Motor neuron (in vitro differentiated cells): ENCODE results near the gene NAA25. TPM values are rescaled to one million over a fixed set of nuclear protein-coding genes. Genes with fewer than 3 reads are reported as not detected.

ENCODE experiments used
- ATAC-seq, 8 experiments: fragments of 200-7000 bp; cut with Tn5 transposase; replicated peaks in 6 of 8; 2 replicates each; pipeline ENCODE4 v1.8.0; 2021; ENCODE audit warnings: mild to moderate bottlenecking in 8 of 8, moderate library complexity in 8 of 8
- H3K27ac ChIP-seq, 2 donors: fragments of 250-450 bp; sonication (Bioruptor Pico); 2 replicates each; pipeline ENCODE4 v1.9.0; 2021; ENCODE audit warnings: antibody characterized with exemption in 2 of 2, mild to moderate bottlenecking in 2 of 2, moderate library complexity in 1 of 2
- H3K4me1 ChIP-seq, 2 donors: fragments of 250-450 bp; sonication (Bioruptor Pico); replicated peaks in 1 of 2; 2 replicates each; pipeline ENCODE4 v1.6.1; 2021; ENCODE audit warnings: antibody characterized with exemption in 2 of 2, mild to moderate bottlenecking in 2 of 2, moderate library complexity in 1 of 2
- H3K4me3 ChIP-seq, 5 donors: fragments of 250-450 bp; sonication (Bioruptor Pico); 2 replicates each; pipeline ENCODE4 v1.9.0; 2021; ENCODE audit warnings: antibody characterized with exemption in 5 of 5, mild to moderate bottlenecking in 5 of 5, moderate library complexity in 4 of 5
- WGBS, 10 experiments: fragments of 450-650 bp; shearing (Covaris generic); methylation state at CpG; one replicate each; pipeline ENCODE4 v1.0.0; 2022; 5-methylcytosine and 5-hydroxymethylcytosine counted together
- in situ Hi-C, 9 experiments: fragments of 400-800 bp; cut with MboI; loops; one replicate each; pipeline ENCODE4 v1.15.0; 2021; ENCODE audit warnings: low sequenced_read_pairs in 9 of 9, low pct_unique_long_range_greater_than_20kb in 2 of 9; ENCODE audit not compliant: unreplicated experiment in 9 of 9
- total RNA-seq, 8 experiments: library from RNA; unstranded; fragments of 300-600 nt; gene quantifications; 2 replicates each; pipeline versions ENCODE4 v1.2.3 to v1.2.4, GENCODE V29; 2022

NAA25 gene
- total RNA-seq: 10 to 100 TPM; 18.5 to 49.3 (median 24.7) TPM

DNA sequence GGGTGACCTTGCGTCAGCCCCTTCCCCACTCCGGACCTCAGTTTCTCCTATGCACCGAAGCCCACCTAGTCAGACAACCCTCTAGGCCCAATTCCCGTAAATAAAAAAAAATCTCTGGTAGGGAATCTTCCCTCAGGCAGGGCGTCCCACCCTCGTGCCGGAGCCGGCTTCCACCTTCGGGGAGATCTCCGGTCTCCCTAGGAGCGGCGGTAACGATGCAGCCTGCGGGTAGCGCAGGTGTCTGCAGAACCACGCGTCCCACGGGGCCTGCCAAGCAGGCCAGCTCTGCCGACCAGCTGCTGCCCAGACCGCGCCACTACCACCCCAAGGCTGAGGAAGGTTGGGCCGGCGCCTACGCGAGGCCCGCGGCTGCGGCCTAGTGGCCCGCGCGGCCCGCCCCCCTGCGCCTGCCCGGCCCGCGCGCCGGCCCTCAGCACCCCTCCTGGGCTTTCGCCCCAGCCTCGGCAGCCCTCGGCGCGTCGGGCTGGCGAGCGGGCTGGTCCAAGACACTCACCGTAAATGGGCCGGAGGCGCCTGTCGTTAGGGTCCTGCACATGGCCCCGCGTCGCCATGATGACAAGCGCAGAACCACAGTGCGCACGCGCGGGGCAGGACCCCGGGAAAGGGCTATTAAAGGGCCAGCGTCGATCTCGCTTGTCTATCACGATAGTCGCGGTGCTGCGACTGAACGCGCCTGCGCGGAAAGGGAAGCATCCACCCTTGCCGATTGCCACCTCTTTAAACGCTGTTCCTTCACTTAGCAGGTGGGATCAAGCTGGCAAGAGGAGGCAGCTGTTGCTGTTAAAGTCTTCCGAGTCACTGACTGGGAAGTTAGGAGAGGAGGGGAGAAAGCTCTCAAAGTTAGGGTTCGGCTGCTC, at the start of gene NAA25:
Gene NAA25, minus strand, starts transcription at position 582 of the 878 bp plus-strand sequence. Its CDS starts 10 bp downstream, at position 572.
- 0 to 7% (median 0%) methylated on average over 1 to 25 of the region's 74 CpGs; no CpG with 5 or more reads in 5 of the 10 experiments for WGBS, 10 experiments
- ATAC-seq: peak; percentile 82 to 92 (median 88)

DNA sequence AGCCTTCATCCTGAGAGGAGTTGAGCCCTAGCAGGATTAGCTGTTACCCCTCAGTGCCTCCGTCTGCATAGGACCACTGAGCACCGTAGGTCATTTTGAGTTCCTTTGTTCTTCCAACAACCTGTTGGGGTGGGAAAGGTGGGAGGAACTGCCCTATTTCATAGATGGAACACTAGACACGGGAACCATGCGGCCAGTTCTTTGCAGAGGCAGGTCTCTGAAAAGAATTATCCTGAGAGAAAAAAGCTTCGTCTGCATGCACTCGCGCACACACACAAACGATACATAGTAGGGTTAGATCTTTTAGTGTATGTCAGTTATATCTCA, 45.3 kb upstream of the NAA25 start:
- 85 to 100% (median 92%) methylated on average over 1 to 7 of the region's 8 CpGs; no CpG with 5 or more reads in 3 of the 10 experiments for WGBS, 10 experiments
- Histone ChIP-seq H3K4me3 (no peak overlapping the region), H3K4me1 (no peaks in the 10 kb centered on the region), H3K27ac (no peak overlapping the region)
- no peak for ATAC-seq
- in situ Hi-C loops: no loop called here

More for the DNA sequence above, at the start of gene NAA25:
- Histone ChIP-seq H3K4me3 (peak within 1 kb of the TSS; percentile 65 to 82 (median 74)), H3K27ac (peak within 1 kb of the TSS; percentile 72 to 84), H3K4me1 (peaks cover 18 to 26% of the 10 kb centered on the region in 2 donors)
- in situ Hi-C loops: no loop called here

DNA sequence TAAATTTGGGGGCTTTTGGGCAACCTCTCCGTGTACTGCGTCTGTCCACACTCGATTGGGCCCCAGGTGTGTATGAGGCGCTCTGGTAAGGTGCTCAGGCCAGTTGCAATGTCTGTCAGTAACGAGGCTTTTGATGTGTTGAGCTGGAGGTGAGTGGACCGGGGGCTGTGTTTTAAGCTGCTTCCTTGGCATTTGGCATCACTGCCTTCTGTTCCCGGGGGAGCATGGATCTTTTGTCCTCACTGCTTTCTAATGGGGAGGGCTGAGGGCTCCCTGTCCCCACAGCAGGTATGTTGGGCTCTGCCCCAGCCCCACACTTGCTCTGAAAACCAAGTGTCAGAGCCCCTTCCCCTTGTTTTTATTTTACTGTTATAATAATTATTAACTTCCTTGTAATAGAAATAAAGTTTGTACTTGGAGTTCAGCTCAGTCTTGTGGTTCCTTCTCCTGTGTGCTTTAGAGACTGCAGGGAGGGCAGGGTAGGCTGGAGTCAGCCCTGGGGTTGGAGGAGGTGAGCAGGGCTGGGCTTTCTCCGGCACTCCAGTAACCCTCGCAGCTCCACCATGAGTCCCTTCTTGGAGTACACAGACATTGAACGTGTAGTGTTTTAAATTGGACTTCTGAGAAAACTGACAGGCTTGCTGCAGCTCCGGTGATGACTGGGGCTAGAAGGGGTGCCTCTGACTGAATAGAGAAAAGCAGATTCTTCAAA, 44.8 kb upstream of the NAA25 start:
- no peaks in the 10 kb centered on the region for H3K4me1 ChIP-seq
- H3K27ac ChIP-seq: no peak overlapping the region
- in situ Hi-C loops: no loop called here
- H3K4me3 ChIP-seq: no peak overlapping the region
- whole genome bisulfite sequencing, 10 experiments: 50 to 96% (median 70%) methylated on average over 1 to 7 of the region's 11 CpGs; no CpG with 5 or more reads in 3 of the 10 experiments
- ATAC-seq: peak in 1 of 8 experiments; percentile 19

DNA sequence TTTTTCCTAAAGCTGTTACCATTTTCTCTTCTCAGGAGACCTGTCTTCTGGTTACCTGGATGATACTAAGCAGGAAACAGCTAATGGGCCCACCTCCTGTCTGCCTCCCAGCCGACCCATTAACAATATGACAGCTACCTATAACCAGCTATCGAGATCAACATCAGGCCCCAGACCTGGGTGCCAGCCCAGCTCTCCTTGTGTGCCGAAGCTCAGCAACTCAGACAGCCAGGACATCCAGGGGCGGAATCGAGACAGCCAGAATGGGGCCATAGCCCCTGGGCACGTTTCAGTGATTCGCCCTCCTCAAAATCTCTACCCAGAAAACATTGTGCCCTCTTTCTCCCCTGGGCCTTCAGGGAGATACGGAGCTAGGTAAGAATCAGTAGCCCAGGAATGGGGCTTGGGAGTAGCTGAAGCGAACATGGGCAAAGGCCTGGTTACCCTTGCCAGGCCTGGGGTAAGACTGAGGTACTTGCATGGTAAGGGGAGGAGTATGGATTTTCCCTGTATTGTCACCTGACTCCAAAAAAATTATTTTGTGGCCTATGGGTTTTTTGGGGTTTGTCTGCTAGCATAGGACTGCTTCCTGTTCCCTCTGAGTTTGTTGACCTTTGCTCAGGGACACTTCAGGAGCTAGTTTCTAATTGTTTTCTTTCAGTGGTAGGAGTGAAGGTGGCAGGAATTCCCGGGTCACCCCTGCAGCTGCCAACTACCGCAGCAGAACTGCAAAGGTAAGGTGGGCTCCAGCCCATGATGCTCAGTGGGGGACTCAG, 43.4 kb upstream of the NAA25 start:
- Histone ChIP-seq H3K27ac (no peak overlapping the region), H3K4me1 (no peaks in the 10 kb centered on the region), H3K4me3 (no peak overlapping the region)
- in situ Hi-C loops: no loop called here
- ATAC-seq: no peak
- WGBS, 10 experiments: 80 to 100% (median 92%) methylated on average over 1 to 8 of the region's 11 CpGs; no CpG with 5 or more reads in 2 of the 10 experiments

DNA sequence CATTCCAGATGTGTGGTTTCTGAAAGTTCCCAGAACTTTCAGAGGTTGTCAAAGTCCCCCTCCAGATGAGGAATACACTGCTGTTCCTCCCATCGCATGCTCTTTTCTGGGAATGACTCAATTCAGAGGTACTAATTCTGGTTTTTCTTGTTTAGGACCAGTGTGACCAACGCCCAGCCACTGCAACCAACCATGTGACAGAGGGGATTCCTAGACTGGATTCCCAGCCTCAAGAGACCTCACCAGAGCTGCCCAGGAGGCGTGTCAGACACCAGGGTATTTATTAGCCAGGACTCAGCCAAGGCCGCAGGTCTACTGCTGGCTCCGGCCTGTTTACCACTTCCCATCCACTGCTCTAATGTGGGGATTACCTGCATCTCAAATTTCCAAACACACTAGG, 41.0 kb upstream of the NAA25 start:
- Histone ChIP-seq H3K4me1 (no peaks in the 10 kb centered on the region), H3K4me3 (no peak overlapping the region), H3K27ac (no peak overlapping the region)
- in situ Hi-C loops: no loop called here
- peak in 2 of 8 experiments; percentile 52 to 77 for ATAC-seq
- WGBS, 10 experiments: 60 to 100% (median 90%) methylated on average over 1 to 5 of the region's 5 CpGs; no CpG with 5 or more reads in 3 of the 10 experiments

DNA sequence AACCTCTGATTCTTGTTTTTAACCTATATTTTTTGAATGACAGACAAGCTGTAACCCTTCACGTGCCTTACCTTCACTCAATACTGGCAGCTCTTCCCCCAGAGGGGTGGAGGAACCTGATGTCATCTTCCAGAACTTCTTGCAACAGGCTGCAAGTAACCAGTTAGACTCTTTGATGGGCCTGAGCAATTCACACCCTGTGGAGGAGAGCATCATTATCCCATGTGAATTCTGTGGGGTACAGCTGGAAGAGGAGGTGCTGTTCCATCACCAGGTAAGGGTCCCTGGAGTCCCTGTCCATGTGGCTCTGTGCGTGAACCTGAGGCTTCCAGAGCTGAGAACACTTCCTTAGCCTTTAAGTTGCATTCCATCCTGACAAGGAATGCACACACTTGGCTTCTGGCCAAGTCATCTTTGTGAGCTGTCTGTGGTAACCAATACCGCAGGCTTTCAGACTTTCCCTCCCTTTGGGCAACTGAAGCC, 39.5 kb upstream of the NAA25 start:
- no peak overlapping the region for H3K4me3 ChIP-seq
- H3K27ac ChIP-seq: no peak overlapping the region
- in situ Hi-C loops: no loop called here
- no peaks in the 10 kb centered on the region for H3K4me1 ChIP-seq
- peak in 2 of 8 experiments; percentile 45 to 58 for ATAC-seq
- WGBS, 10 experiments: 81 to 100% (median 93%) methylated on average over 1 to 3 of the region's 3 CpGs; no CpG with 5 or more reads in 3 of the 10 experiments

DNA sequence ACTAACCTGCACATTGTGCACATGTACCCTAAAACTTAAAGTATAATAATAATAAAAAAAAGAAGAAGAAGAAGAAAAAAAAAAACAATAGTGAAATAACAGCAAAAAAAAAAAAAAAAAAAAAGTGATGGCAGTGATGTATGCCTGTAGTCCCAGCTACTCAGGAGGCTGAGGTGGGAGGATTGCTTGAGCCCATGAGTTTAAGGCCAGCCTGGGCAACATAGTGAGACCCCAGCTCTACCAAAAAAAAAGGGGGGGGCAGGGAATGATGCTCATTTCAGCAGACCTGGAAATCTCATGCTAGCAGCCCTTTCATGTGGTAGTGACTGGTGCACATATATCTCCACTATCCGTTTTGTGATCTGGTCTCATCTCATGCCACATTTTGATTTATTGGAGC, 37.5 kb upstream of the NAA25 start:
- H3K4me1 ChIP-seq: no peaks in the 10 kb centered on the region
- no peak overlapping the region for H3K27ac ChIP-seq
- H3K4me3 ChIP-seq: no peak overlapping the region
- in situ Hi-C loops: no loop called here
- 83 to 100% (median 86%) methylated on average over 1 of the region's 1 CpG; no CpG with 5 or more reads in 5 of the 10 experiments for WGBS, 10 experiments
- ATAC-seq: no peak

DNA sequence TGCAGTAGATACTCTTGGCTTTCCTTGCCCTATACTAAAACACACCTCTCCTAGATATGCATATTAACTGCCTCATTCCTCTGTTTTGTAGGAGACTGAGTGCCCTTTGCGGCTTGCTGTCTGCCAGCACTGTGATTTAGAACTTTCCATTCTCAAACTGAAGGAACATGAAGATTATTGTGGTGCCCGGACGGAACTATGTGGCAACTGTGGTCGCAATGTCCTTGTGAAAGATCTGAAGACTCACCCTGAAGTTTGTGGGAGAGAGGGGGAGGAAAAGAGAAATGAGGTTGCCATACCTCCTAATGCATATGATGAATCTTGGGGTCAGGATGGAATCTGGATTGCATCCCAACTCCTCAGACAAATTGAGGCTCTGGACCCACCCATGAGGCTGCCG, 32.1 kb upstream of the NAA25 start:
- Histone ChIP-seq H3K27ac (no peak overlapping the region), H3K4me1 (no peaks in the 10 kb centered on the region), H3K4me3 (no peak overlapping the region)
- WGBS, 10 experiments: 83 to 100% (median 95%) methylated on average over 1 to 4 of the region's 5 CpGs
- in situ Hi-C loops: no loop called here
- no peak for ATAC-seq

DNA sequence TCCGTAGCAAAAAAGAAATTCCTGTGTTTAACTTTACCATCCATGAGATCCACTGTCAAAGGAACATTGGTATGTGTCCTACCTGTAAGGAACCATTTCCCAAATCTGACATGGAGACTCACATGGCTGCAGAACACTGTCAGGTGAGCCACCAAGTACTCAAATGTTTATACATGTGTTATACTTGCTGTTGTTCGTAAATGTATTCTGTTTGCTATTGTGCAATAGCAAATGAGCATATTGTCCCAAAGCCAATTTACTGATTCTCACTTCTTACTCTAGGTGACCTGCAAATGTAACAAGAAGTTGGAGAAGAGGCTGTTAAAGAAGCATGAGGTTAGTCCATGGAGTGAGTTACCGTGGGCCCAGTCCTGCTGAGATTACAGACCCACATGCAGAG, 26.1 kb upstream of the NAA25 start:
- WGBS, 10 experiments: 39 to 100% (median 86%) methylated on average over 1 to 3 of the region's 3 CpGs; no CpG with 5 or more reads in 2 of the 10 experiments
- ATAC-seq: no peak
- no peak overlapping the region for H3K27ac ChIP-seq
- in situ Hi-C loops: no loop called here
- H3K4me3 ChIP-seq: no peak overlapping the region
- no peaks in the 10 kb centered on the region for H3K4me1 ChIP-seq

DNA sequence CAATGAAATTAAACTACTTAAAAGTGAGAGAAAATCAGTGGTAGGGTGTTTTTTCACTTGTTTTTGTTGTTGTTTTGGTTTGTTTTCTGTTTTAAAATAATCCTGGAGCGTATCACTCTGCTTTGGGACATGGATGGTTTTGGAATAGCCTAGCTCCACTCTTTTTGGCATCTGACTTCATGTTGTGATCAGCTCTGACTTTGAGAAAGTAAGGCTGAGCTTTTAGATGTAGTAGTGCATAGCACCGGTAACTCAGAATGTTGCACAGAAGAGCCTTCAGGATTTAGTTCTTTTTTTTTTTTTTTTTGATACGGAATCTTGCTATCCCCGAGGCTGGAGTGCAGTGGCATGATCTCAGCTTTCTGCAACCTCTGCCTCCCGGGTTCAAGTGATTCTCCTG, 24.8 kb upstream of the NAA25 start:
- H3K4me1 ChIP-seq: no peaks in the 10 kb centered on the region
- no peak for ATAC-seq
- no peak overlapping the region for H3K27ac ChIP-seq
- WGBS, 10 experiments: 63 to 100% (median 95%) methylated on average over 1 to 5 of the region's 5 CpGs; no CpG with 5 or more reads in 1 of the 10 experiments
- in situ Hi-C loops: no loop called here
- H3K4me3 ChIP-seq: no peak overlapping the region

DNA sequence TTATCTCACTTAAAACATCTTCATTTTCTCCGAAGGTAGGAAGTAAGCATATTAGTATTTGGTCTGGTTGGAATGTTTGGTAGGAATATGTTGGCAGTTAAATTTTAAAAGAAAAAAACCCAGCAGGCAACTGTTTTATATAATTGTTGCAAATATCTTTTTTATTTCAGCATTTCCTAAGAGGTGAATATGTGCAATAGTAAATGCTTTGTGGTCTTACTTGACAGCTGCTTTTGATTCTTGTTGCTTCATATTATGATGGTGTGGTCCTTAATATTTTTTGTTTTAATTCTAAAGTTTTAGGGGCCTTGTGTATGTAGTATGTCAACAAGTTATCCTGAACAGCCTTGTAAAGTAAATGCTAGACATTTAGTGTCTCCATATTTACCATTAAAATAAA, 23.1 kb upstream of the NAA25 start:
- in situ Hi-C loops: no loop called here
- WGBS, 10 experiments: 18 to 100% (median 78%) methylated on average over 1 of the region's 1 CpG; no CpG with 5 or more reads in 4 of the 10 experiments
- Histone ChIP-seq H3K4me3 (no peak overlapping the region), H3K27ac (no peak overlapping the region), H3K4me1 (peaks cover under 1 to 3% of the 10 kb centered on the region in 2 donors)
- ATAC-seq: no peak

DNA sequence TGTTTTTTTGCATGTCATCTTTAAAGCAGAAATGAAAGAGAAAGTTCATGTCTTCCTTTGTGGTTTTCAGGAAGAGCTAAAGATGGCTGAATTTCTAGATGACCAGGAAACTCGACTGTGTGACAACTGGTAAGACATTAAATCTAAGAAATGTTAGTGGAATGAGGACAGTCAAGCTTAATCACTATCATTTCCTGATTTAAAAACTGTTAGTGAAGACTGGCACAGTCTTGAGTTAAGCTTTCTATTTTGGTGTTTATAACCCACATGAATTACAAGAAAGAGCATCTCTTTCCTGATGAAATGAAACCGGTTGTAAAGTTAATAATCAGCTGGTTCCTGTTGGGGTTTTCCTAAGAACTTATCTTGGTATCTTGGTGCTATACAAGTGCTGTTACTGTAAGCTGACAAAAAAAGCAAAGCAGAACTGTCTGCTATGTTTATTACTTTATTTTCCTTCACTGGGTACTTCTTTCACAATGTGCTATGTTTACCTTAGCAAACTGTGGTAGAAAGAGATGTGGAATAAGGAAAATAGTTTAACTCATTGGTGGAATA, 21.9 kb upstream of the NAA25 start:
- H3K27ac ChIP-seq: no peak overlapping the region
- ATAC-seq: no peak
- in situ Hi-C loops: no loop called here
- H3K4me3 ChIP-seq: no peak overlapping the region
- peaks cover 7 to 8% of the 10 kb centered on the region in 2 donors for H3K4me1 ChIP-seq
- WGBS, 10 experiments: 0 to 78% (median 56%) methylated on average over 2 of the region's 2 CpGs; no CpG with 5 or more reads in 1 of the 10 experiments
